KMS-11 (cell line): ENCODE measurements around the gene CACNA2D2.

Experiments
- H2AFZ ChIP-seq: fragments of 200-600 bp; sonication (generic); 2 replicates; pipeline ENCODE4 v1.6.1; 2016; ENCODE audit warnings: antibody characterized with exemption, mixed run types, low read depth
- H3K27ac ChIP-seq: fragments of 200-600 bp; sonication (generic); 2 replicates; pipeline ENCODE4 v1.6.1; 2016; ENCODE audit warnings: mild to moderate bottlenecking, mixed run types
- H3K27me3 ChIP-seq: fragments of 200-600 bp; sonication (generic); 2 replicates; pipeline ENCODE4 v1.6.1; 2017; ENCODE audit warnings: mild to moderate bottlenecking, low read depth, mixed run types, moderate library complexity; ENCODE audit not compliant: insufficient read depth
- H3K36me3 ChIP-seq: fragments of 200-600 bp; sonication (generic); 2 replicates; pipeline ENCODE4 v1.6.1; 2017; ENCODE audit warnings: mild to moderate bottlenecking, mixed run types; ENCODE audit not compliant: insufficient read depth
- H3K4me1 ChIP-seq: fragments of 200-600 bp; sonication (generic); 2 replicates; pipeline ENCODE4 v1.6.1; 2016; ENCODE audit warnings: mild to moderate bottlenecking, low read depth, mixed run types; ENCODE audit not compliant: poor library complexity, severe bottlenecking
- H3K4me2 ChIP-seq: fragments of 200-600 bp; sonication (generic); 2 replicates; pipeline ENCODE4 v1.7.0; 2016; ENCODE audit warnings: mild to moderate bottlenecking, mixed run types
- H3K4me3 ChIP-seq: fragments of 200-600 bp; sonication (generic); IDR thresholded peaks from 2 replicates; pipeline ENCODE4 v1.6.1; 2017; ENCODE audit warnings: low read depth, low read length, mixed read lengths; ENCODE audit not compliant: insufficient read depth
- H3K79me2 ChIP-seq: fragments of 200-600 bp; sonication (generic); 2 replicates; pipeline ENCODE4 v1.6.1; 2016; ENCODE audit warnings: low read depth, mixed run types; ENCODE audit not compliant: insufficient read depth
- H3K9ac ChIP-seq: fragments of 200-600 bp; sonication (generic); 2 replicates; pipeline ENCODE4 v1.6.1; 2016; ENCODE audit warnings: mild to moderate bottlenecking, mixed run types
- H4K20me1 ChIP-seq: fragments of 200-600 bp; sonication (generic); 2 replicates; pipeline ENCODE4 v1.6.1; 2016; ENCODE audit warnings: mild to moderate bottlenecking, mixed run types; ENCODE audit not compliant: insufficient read depth
- CTCF ChIP-seq: fragments of 200-600 bp; sonication (generic); conservative IDR thresholded peaks from 2 replicates; pipeline ENCODE4 v1.6.1; 2017; ENCODE audit warnings: low read depth, mild to moderate bottlenecking, antibody characterized with exemption, low read length, moderate library complexity, mixed read lengths

Gene CACNA2D2

GRCh38 chr3:50381383-50381782 lies 122.1 kb downstream of the CACNA2D2 start:
- Histone ChIP-seq H3K4me1 (no peaks in the 10 kb centered on the region), H3K36me3 (no peaks in the 10 kb centered on the region), H2AFZ (no peak overlapping the region), H3K27ac (no peak overlapping the region), H3K9ac (no peak overlapping the region), H4K20me1 (no peaks in the 10 kb centered on the region), H3K27me3 (no peaks in the 10 kb centered on the region), H3K4me3 (no peak overlapping the region), H3K4me2 (no peak overlapping the region), H3K79me2 (no peaks in the 10 kb centered on the region)
- TF ChIP-seq CTCF, result no peak

- no peaks in the 10 kb centered on the region for H3K4me1 ChIP-seq
- no peak overlapping the region for H3K4me3 ChIP-seq
- no peak for TF ChIP-seq CTCF
- no peaks in the 10 kb centered on the region for H4K20me1 ChIP-seq
- no peak overlapping the region for H3K9ac ChIP-seq
- no peaks in the 10 kb centered on the region for H3K79me2 ChIP-seq
- H3K27ac ChIP-seq, result no peak overlapping the region
- no peak overlapping the region for H2AFZ ChIP-seq
- no peaks in the 10 kb centered on the region for H3K27me3 ChIP-seq
- no peaks in the 10 kb centered on the region for H3K36me3 ChIP-seq
- no peak overlapping the region for H3K4me2 ChIP-seq
These were observed 122.9 kb downstream of the CACNA2D2 start for GRCh38 chr3:50380405-50381085.

GRCh38 chr3:50378757-50379156 lies 124.7 kb downstream of the CACNA2D2 start:
- no peaks in the 10 kb centered on the region for H4K20me1 ChIP-seq

GRCh38 chr3:50378024-50378423 lies 125.4 kb downstream of the CACNA2D2 start:
- no peak for TF ChIP-seq CTCF
- peaks cover 10% of the 10 kb centered on the region for H3K4me1 ChIP-seq
- H3K27ac ChIP-seq, result no peak overlapping the region
- H3K79me2 ChIP-seq, result no peaks in the 10 kb centered on the region
- no peaks in the 10 kb centered on the region for H4K20me1 ChIP-seq
- no peak overlapping the region for H2AFZ ChIP-seq
- H3K27me3 ChIP-seq, result no peaks in the 10 kb centered on the region
- H3K4me3 ChIP-seq, result no peak overlapping the region
- no peak overlapping the region for H3K4me2 ChIP-seq
- H3K36me3 ChIP-seq, result no peaks in the 10 kb centered on the region
- H3K9ac ChIP-seq, result no peak overlapping the region

More at GRCh38 chr3:50378757-50379156, 124.7 kb downstream of the CACNA2D2 start:
- no peak for TF ChIP-seq CTCF
- Histone ChIP-seq H2AFZ (no peak overlapping the region), H3K4me2 (no peak overlapping the region), H3K4me3 (no peak overlapping the region), H3K36me3 (no peaks in the 10 kb centered on the region), H3K79me2 (no peaks in the 10 kb centered on the region), H3K27ac (no peak overlapping the region), H3K4me1 (peaks cover 8% of the 10 kb centered on the region), H3K9ac (no peak overlapping the region), H3K27me3 (no peaks in the 10 kb centered on the region)
